Measurements from ENCODE around the gene IRS2.

The IRS2 gene

DNA sequence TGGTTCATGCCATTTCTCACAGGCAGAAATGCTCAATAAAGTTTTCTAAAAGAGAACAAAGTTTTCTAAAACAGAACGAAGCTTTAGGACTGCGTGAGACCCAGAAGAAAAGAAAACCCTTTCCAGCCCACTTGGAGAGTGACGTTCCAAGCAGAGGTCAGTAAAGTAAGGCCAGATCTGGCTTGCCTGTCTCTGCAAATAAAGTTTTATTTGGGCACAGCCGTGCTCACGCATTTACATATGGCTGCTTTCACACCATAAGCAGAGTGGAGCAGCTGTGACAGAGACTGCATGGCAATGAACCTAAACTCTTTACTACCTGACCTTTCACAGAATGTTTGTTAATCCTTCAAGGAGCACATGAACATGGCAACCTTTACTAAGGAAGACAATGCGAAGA, 23.6 kb downstream of the IRS2 start:
- H3K4me3 ChIP-seq (ENCODE audit: low read depth, low read length) = no peak overlapping the region
- TF ChIP-seq, protein P1, sequence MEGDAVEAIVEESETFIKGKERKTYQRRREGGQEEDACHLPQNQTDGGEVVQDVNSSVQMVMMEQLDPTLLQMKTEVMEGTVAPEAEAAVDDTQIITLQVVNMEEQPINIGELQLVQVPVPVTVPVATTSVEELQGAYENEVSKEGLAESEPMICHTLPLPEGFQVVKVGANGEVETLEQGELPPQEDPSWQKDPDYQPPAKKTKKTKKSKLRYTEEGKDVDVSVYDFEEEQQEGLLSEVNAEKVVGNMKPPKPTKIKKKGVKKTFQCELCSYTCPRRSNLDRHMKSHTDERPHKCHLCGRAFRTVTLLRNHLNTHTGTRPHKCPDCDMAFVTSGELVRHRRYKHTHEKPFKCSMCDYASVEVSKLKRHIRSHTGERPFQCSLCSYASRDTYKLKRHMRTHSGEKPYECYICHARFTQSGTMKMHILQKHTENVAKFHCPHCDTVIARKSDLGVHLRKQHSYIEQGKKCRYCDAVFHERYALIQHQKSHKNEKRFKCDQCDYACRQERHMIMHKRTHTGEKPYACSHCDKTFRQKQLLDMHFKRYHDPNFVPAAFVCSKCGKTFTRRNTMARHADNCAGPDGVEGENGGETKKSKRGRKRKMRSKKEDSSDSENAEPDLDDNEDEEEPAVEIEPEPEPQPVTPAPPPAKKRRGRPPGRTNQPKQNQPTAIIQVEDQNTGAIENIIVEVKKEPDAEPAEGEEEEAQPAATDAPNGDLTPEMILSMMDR (IDR thresholded peaks at IDR 0.05; ENCODE audit: borderline replicate concordance, insufficient read depth, low read depth, low read length) = no peak

DNA sequence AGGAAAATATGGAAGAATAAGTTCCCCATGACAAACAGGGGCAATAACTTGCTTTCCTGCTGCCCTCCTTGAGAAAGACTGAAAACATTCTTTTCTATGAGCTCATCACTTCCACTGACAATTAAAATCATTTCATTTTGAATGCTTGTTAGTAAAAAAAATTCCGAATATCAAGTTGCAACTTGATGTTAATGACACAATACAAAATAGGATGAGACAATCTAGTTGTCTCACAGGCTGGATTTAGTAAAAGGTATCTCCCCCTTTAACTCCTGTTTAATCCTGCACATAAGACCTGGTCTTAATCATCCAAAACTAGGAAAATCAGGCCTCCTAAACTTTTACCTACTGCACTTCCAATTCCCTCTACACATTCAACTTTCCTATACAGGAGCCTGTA, 24.7 kb downstream of the IRS2 start:
- TF ChIP-seq, protein P1 (IDR thresholded peaks at IDR 0.05; ENCODE audit: borderline replicate concordance, insufficient read depth, low read depth, low read length) = no peak
- no peak overlapping the region for H3K4me3 ChIP-seq (ENCODE audit: low read depth, low read length)

DNA sequence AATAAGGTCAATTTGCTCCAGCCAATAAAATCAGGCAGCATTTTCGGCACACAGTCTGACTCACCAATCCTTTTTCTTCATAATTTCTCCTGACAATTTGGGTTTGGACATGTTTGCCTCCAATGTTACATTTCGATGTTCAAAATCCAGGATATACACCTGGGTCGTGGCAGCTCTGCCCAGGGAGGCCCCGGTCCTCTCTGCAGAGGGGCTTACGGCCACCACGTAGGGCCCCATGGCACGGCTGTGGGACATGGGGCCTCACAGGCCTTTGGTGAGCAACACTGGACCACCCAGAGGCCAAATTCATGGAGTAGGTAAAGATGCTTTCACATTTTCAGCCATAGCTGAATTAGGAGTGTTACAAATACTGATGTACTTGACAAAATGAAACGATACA, 25.4 kb downstream of the IRS2 start:
- TF ChIP-seq, protein P1 (IDR thresholded peaks at IDR 0.05; ENCODE audit: borderline replicate concordance, insufficient read depth, low read depth, low read length) = no peak

DNA sequence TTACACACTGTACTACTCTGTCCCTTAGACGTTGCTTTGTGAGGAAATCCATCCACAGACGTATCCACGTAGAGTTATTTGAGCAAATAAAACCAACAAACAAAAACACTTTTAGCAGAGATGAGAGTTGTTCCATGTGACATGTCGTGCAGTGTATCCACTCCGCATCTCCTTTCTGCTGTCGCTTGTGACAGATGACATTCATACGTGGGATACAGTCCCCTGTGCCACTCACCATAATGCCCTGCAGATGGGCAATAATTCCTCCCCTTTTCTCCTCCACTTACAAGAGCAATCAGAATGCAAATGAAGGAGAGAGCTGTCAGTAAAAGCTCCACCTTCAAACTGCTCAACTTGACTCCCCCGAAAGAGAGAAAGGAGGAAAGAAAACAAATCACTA, 26.0 kb downstream of the IRS2 start:
- no peak overlapping the region for H3K4me3 ChIP-seq (ENCODE audit: low read depth, low read length)
- TF ChIP-seq, protein P1 (IDR thresholded peaks at IDR 0.05; ENCODE audit: borderline replicate concordance, insufficient read depth, low read depth, low read length) = no peak

More for the DNA sequence above, 25.4 kb downstream of the IRS2 start:
- no peak overlapping the region for H3K4me3 ChIP-seq (ENCODE audit: low read depth, low read length)

DNA sequence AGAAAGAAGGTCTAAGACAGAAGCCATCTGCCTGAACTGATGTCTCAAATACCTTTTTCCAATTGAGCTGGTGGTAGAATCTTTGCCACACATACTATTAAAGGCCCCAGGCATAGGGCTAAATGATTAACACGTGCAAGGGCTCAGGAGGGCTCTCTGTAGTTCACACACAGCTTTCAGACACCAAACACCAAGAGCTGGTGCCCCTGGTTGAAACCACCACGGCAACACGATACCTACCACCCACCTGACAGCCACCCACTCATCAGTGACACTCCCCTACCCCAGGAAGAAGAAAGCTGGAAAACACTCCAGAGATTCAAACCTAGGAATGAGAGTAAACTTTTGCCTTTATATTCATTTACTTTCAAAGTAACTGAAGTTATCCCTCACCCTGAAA, 26.8 kb downstream of the IRS2 start:
- TF ChIP-seq, protein P1 (IDR thresholded peaks at IDR 0.05; ENCODE audit: borderline replicate concordance, insufficient read depth, low read depth, low read length) = no peak

DNA sequence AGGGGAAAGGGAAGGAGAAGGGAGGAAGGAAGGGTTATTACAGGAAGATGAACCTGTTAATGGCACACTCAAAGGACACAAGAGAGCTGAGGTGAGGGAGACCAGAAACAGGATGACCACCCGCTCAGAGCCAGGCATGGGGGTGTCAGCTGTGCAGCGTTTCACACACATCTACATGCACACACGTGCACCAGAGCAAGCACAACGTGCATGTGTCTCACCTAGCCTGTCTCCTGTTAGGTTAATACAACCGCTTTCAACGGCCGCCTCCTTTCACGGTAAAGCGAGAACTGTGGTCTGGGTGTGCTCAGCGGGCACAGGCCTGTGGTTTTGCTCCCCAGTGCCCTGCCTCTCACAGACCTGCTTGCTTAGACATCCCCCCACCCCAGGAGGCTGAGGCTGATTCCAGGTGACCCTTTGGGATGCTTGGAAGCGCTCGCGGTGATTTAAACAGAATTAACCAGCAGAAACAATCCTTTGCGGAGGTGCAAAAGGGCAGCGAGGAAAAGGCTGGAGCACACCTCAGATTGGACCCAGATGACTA, 27.4 kb downstream of the IRS2 start:
- TF ChIP-seq, protein P1 (IDR thresholded peaks at IDR 0.05; ENCODE audit: borderline replicate concordance, insufficient read depth, low read depth, low read length) = no peak

More for the DNA sequence above, 26.8 kb downstream of the IRS2 start:
- H3K4me3 ChIP-seq (ENCODE audit: low read depth, low read length) = no peak overlapping the region

DNA sequence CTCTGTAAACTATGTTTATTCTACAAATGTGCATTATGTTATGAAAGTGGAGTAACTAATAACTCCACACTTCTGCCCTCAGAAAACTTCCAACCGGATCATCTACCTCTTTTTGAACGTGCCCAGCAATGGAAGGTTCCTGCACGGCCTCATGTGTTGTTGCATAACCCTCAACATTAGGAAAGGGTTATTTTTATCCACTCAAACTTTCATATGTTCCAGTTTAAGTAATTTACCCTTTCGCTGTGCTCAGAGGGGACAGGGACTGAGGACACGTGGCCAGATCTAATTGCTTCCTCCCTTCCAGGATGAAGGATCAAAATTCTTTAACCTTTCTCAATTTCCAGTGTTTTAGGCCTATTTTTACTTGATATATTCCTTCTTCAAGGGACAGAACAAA, 29.6 kb downstream of the IRS2 start:
- H3K4me3 ChIP-seq (ENCODE audit: low read depth, low read length) = no peak overlapping the region
- TF ChIP-seq, protein P1 (IDR thresholded peaks at IDR 0.05; ENCODE audit: borderline replicate concordance, insufficient read depth, low read depth, low read length) = no peak

More for the DNA sequence above, 27.4 kb downstream of the IRS2 start:
- no peak overlapping the region for H3K4me3 ChIP-seq (ENCODE audit: low read depth, low read length)
